GM21381 (cell line): ENCODE measurements around the gene TTC39C.

Experiments used
- ATAC-seq: cut with Tn5 transposase; IDR thresholded peaks from one replicate; pipeline ENCODE4 v1.9.1; 2021; ENCODE audit warnings: mild to moderate bottlenecking, moderate library complexity; ENCODE audit not compliant: unreplicated experiment

The TTC39C gene

DNA sequence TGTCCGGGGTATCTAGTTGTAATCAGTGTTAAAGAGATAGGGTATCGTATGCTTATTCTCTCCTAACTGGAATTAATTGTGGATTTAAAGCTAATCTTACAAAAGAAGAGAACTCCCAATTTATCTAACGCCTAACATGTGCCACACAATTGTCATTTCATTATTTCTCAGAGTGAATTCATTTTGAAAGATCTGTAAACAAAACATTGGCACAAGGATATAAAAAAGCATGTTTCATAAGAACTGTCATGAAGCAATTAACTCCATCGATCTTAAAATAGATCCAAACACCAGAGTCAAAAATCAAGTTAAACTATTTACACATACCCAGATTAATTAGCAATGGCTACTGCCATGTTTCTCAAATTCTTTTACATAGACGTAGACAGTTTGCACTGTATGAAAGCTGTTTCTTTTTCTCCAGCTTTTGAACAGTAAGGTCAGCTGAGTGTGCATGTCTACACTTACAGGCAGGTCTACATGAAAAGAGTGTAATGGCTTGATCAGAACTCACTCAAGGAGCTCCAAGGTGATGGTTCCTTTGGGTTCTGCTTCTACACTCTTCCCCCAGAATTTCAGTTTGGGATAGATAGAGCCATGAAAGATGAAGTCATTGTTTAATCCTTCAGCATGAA lies 163.1 kb downstream of the TTC39C start:
- ATAC-seq: no peak

DNA sequence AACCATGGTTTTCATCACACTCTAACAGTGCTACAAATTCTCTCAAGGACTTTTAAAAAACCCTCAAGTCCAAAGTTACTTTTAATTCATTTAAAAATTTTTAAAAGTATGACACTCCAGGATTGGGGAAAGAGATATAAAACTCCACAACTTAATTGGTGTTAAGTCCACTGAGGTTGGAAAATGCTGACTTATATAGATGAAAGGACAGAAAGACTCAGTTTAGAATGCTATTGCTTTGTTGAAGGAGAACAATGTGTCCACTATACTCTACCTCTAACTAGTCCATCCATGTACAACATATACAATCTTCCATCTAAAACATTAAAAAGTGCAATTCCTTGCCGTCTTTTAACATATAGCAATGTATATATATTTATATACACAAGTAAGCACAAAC lies 165.5 kb downstream of the TTC39C start:
- ATAC-seq: no peak

DNA sequence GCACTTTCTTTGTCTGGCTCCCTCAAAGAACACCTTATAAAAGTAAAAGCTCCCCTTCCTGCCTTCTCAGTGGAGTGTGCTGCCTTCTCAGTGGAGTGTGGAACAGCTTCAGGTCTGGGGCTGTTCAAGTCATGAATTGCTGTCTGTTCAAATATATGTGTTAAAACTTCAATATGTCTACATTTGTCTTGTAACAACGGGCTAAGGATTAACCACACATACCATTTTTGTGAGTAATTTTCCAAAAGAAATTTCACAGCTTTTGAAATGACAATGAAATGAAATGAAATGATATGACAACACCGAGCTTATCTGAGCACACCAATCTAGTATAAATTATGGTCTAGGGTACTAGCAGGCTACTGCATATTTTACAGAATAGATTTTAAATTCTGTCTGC lies 167.3 kb downstream of the TTC39C start:
- no peak for ATAC-seq
